Right atrium auricular region (tissue), 2 donors: Measurements from ENCODE around the gene ADAMTS15. TPM values are rescaled to one million over a fixed set of nuclear protein-coding genes. Genes with fewer than 3 reads are reported as not detected.

ENCODE experiments used
- DNase-seq: peaks from one replicate; pipeline ENCODE4 v3.0.0-alpha.2; 2019; ENCODE audit warnings: low spot score
- H3K27ac ChIP-seq, 2 donors: fragments of 200-600 bp; sonication (generic); 1 replicate in 1 of 2; 2 replicates in 1 of 2; pipeline ENCODE4 v1.5.1; 2016 to 2019
- H3K27me3 ChIP-seq, 2 donors: fragments of 200-600 bp; sonication (generic); one replicate each; pipeline versions ENCODE4 v1.5.1 to v1.6.0; 2017 to 2019
- H3K36me3 ChIP-seq: fragments of 200-600 bp; sonication (generic); one replicate; pipeline ENCODE4 v1.5.1; 2016
- H3K4me1 ChIP-seq, 2 donors: fragments of 200-600 bp; sonication (generic); one replicate each; pipeline versions ENCODE4 v1.5.1 to v1.6.0; 2017 to 2019
- H3K4me3 ChIP-seq, 2 donors: fragments of 200-600 bp; sonication (generic); 1 replicate in 1 of 2; 2 replicates in 1 of 2; pipeline ENCODE4 v1.5.1; 2017 to 2019; ENCODE audit warnings: mild to moderate bottlenecking in 1 of 2, moderate library complexity in 1 of 2
- H3K9me3 ChIP-seq, 2 donors: fragments of 200-600 bp; sonication (generic); one replicate each; pipeline ENCODE4 v1.5.1; 2019
- CTCF ChIP-seq, 2 donors: fragments of 200-600 bp; sonication (generic); IDR thresholded peaks; one replicate each; pipeline ENCODE4 v1.5.1; 2019; ENCODE audit warnings: antibody characterized with exemption in 2 of 2
- total RNA-seq, 2 donors: library from RNA; depleted of rRNA; stranded (reverse); fragments of >200 nt; gene quantifications; one replicate each; pipeline ENCODE4 v1.1.0, GENCODE V29; 2016

ADAMTS15 gene
- total RNA-seq, 2 donors from 2014 or later: 17.5 to 21.2 TPM

- no peak for TF ChIP-seq CTCF (IDR thresholded peaks at IDR 0.05)
- Histone ChIP-seq H3K36me3 (no peaks in the 10 kb centered on the region), H3K27me3 (no peaks in the 10 kb centered on the region), H3K27ac (no peak overlapping the region), H3K9me3 (no peaks in the 10 kb centered on the region), H3K4me3 (no peak overlapping the region), H3K4me1 (peaks cover 0 to 12% of the 10 kb centered on the region in 2 donors)
- no peak for DNase-seq
Measured at GRCh38 chr11:130439160-130439519, 9.3 kb upstream of the ADAMTS15 start.

- Histone ChIP-seq H3K27me3 (no peaks in the 10 kb centered on the region), H3K4me1 (peaks cover 0 to 12% of the 10 kb centered on the region in 2 donors), H3K27ac (no peak overlapping the region), H3K36me3 (no peaks in the 10 kb centered on the region), H3K9me3 (no peaks in the 10 kb centered on the region), H3K4me3 (no peak overlapping the region)
- DNase-seq: no peak
- no peak for TF ChIP-seq CTCF (IDR thresholded peaks at IDR 0.05)
Measured at GRCh38 chr11:130439876-130440275, 8.6 kb upstream of the ADAMTS15 start.

GRCh38 chr11:130441719-130442118 lies 6.7 kb upstream of the ADAMTS15 start:
- TF ChIP-seq CTCF (IDR thresholded peaks at IDR 0.05): no peak
- Histone ChIP-seq H3K27ac (no peak overlapping the region), H3K36me3 (no peaks in the 10 kb centered on the region), H3K4me3 (no peak overlapping the region), H3K9me3 (no peaks in the 10 kb centered on the region), H3K27me3 (no peaks in the 10 kb centered on the region), H3K4me1 (no peaks in the 10 kb centered on the region)
- no peak for DNase-seq

- no peaks in the 10 kb centered on the region for H3K27me3 ChIP-seq
- DNase-seq: no peak
- no peaks in the 10 kb centered on the region for H3K4me1 ChIP-seq
- H3K27ac ChIP-seq: no peak overlapping the region
- no peaks in the 10 kb centered on the region for H3K36me3 ChIP-seq
- H3K9me3 ChIP-seq: no peaks in the 10 kb centered on the region
- no peak overlapping the region for H3K4me3 ChIP-seq
- no peak for TF ChIP-seq CTCF (IDR thresholded peaks at IDR 0.05)
Measured at GRCh38 chr11:130442737-130443136, 5.7 kb upstream of the ADAMTS15 start.

GRCh38 chr11:130445788-130446187 lies 2.7 kb upstream of the ADAMTS15 start:
- Histone ChIP-seq H3K4me3 (no peak overlapping the region), H3K4me1 (peaks cover 0 to 9% of the 10 kb centered on the region in 2 donors), H3K36me3 (no peaks in the 10 kb centered on the region), H3K27me3 (no peaks in the 10 kb centered on the region), H3K27ac (no peak overlapping the region), H3K9me3 (no peaks in the 10 kb centered on the region)
- no peak for DNase-seq
- TF ChIP-seq CTCF (IDR thresholded peaks at IDR 0.05): no peak

- TF ChIP-seq CTCF (IDR thresholded peaks at IDR 0.05): no peak
- Histone ChIP-seq H3K27me3 (no peaks in the 10 kb centered on the region), H3K36me3 (no peaks in the 10 kb centered on the region), H3K27ac (peak overlapping the region; percentile 87 to 90), H3K4me1 (peaks cover 0 to 32% of the 10 kb centered on the region in 2 donors), H3K4me3 (peak overlapping the region; percentile 64 to 67), H3K9me3 (no peaks in the 10 kb centered on the region)
- DNase-seq: no peak
Measured at GRCh38 chr11:130448039-130448415, 418 bp upstream of the ADAMTS15 start.
